NOMO-1 treated with dmso at 0.1 percent for 144 hours (cell line): Measurements from ENCODE around the gene SPECC1L.

Experiments used
- DNase-seq: peaks from one replicate; lab custom pipeline; 2025; ENCODE audit not compliant: unreplicated experiment; lab: John Stamatoyannopoulos, UW

The SPECC1L gene

GRCh38 chr22:24437091-24437490 is 166.5 kb downstream of the SPECC1L start:
- DNase-seq: no peak

GRCh38 chr22:24437741-24438328 is 167.2 kb downstream of the SPECC1L start:
- no peak for DNase-seq

DNA sequence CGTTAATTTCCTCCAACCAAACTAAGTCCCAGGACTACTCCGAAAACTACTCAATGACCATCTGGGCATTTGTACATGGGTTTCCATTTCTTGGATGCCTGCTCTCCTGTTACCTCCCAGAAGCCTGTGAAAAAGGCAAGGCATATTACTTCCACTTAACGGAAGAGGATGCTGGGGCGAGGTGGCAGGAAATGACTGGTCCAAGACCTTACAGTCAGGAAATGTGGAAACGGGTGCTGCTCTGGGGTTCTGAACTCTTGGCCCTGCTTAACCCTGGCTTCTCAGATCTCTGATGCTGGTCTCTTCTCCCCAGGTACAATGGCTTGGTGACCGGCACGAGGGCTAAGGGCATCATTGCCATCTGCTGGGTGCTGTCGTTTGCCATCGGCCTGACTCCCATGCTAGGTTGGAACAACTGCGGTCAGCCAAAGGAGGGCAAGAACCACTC is 169.7 kb downstream of the SPECC1L start:
- DNase-seq: no peak

DNA sequence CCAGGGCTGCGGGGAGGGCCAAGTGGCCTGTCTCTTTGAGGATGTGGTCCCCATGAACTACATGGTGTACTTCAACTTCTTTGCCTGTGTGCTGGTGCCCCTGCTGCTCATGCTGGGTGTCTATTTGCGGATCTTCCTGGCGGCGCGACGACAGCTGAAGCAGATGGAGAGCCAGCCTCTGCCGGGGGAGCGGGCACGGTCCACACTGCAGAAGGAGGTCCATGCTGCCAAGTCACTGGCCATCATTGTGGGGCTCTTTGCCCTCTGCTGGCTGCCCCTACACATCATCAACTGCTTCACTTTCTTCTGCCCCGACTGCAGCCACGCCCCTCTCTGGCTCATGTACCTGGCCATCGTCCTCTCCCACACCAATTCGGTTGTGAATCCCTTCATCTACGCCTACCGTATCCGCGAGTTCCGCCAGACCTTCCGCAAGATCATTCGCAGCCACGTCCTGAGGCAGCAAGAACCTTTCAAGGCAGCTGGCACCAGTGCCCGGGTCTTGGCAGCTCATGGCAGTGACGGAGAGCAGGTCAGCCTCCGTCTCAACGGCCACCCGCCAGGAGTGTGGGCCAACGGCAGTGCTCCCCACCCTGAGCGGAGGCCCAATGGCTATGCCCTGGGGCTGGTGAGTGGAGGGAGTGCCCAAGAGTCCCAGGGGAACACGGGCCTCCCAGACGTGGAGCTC is 170.2 kb downstream of the SPECC1L start:
- no peak for DNase-seq

DNA sequence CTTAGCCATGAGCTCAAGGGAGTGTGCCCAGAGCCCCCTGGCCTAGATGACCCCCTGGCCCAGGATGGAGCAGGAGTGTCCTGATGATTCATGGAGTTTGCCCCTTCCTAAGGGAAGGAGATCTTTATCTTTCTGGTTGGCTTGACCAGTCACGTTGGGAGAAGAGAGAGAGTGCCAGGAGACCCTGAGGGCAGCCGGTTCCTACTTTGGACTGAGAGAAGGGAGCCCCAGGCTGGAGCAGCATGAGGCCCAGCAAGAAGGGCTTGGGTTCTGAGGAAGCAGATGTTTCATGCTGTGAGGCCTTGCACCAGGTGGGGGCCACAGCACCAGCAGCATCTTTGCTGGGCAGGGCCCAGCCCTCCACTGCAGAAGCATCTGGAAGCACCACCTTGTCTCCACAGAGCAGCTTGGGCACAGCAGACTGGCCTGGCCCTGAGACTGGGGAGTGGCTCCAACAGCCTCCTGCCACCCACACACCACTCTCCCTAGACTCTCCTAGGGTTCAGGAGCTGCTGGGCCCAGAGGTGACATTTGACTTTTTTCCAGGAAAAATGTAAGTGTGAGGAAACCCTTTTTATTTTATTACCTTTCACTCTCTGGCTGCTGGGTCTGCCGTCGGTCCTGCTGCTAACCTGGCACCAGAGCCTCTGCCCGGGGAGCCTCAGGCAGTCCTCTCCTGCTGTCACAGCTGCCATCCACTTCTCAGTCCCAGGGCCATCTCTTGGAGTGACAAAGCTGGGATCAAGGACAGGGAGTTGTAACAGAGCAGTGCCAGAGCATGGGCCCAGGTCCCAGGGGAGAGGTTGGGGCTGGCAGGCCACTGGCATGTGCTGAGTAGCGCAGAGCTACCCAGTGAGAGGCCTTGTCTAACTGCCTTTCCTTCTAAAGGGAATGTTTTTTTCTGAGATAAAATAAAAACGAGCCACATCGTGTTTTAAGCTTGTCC is 171.0 kb downstream of the SPECC1L start:
- no peak for DNase-seq

DNA sequence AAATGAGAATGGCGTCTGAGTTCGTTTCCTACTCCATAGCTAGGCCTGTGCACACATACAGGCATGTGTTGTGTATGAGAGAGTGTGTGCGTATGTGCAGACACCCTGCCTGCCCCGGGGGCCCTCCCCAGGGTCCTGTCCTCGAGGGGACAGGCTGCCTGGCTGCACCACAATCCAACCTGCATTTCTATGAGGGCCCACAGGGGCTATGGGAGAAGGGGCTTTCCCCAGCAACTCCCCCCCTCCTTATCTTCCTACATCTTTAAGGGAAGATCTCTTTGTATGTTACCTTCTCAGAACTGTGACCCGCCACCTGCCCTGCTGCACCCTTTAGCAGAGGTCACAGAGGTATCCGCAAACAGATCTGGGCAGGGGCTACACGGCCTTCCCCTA is 171.7 kb downstream of the SPECC1L start:
- DNase-seq: no peak

DNA sequence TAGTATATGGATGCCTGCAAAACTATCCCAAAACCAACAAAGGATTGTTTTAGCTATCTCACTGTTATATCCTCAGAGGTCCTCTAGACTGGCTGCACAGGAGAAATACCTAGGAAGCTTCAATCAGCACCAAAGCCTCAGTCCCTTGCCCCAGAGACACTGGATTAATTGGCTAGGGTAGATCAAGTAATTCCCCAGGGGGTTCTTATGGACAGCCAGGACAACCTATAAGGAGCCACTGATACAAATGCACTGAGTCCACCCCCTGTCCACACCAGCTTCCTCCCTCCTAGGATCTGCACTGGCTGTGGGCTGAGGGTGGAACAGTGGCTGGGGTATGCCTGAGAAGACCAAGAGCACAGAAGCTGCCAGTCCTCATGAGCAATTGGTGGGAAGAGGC is 173.0 kb downstream of the SPECC1L start:
- DNase-seq: no peak

GRCh38 chr22:24444251-24444650 is 173.6 kb downstream of the SPECC1L start:
- no peak for DNase-seq

GRCh38 chr22:24444729-24445466 is 174.3 kb downstream of the SPECC1L start:
- no peak for DNase-seq

DNA sequence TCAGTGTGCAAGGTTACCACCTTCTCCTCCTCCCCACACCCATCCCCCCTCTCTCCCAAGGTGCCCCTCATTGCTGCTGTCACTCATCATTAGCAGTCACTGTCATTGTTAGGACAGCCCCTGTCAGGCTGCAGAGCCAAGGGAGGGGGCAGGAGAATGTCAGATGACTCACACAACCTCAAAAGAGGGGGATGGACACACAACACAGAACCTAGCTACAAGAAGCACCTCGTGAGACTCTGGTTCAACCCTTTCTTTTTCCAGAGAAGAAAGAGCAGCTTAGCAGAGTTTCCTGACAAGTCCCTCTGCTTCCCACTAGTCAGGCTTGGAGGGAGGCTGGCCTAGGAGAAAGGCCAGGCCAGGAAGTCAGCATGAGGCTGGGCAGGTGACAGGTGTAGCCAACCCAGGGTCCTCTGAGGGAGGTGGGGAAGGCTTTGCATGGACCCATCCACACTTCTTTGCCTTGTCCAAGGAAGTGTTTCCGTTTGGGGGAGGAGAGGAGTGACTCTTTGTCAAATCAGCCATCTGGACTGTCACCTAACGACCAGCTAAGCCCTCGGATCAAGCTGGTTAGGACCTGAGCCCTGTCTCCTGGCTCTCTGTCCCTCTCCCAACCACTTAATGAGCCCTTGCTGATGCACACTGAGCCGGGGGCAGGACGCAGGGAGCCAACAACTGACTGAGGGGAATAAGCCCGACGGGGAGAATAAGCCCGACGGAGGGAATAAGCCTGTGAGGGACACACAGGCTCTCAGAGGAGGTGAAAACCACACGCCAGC is 175.0 kb downstream of the SPECC1L start:
- DNase-seq: no peak

GRCh38 chr22:24446260-24446611 is 175.6 kb downstream of the SPECC1L start:
- no peak for DNase-seq

- DNase-seq: no peak
Observed at GRCh38 chr22:24450610-24451009, 180.0 kb downstream of the SPECC1L start.

DNA sequence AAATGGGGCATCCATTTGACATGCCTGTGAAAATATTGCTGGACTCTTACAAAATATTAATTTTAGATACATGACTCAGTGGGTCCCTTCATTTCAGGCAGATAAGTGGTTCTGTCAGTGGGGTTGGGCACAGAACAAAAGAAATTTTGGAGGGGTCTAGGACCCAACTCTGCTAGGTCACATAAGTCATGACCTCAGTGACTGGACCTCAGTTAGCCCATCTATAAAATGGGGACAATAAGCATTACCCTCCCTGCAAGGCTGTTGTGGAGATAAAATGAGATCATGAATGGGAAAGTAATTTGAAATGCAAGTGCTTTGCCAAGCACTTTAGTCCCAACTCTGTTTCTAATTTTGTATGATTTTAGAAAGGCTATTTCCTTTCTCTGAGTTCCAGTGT is 180.5 kb downstream of the SPECC1L start:
- DNase-seq: no peak

DNA sequence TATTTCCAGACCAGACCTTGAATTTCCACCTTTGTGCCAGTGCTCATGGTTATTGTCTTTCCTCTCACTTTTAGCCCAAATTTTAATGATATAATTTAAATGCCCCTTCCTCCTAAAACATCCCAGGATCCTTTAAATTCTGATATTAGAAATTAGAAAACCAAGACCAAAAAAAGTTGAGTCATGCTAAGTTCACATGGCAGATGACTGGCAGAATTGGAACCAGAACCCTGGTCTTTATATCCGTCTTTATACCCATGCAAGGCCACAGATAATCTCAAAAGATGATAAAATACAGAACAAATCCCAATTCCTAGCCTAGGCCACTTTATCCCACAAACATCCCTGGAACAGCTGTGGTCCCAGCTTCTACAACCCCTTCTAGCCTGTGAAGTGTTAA is 183.2 kb downstream of the SPECC1L start:
- DNase-seq: no peak

DNA sequence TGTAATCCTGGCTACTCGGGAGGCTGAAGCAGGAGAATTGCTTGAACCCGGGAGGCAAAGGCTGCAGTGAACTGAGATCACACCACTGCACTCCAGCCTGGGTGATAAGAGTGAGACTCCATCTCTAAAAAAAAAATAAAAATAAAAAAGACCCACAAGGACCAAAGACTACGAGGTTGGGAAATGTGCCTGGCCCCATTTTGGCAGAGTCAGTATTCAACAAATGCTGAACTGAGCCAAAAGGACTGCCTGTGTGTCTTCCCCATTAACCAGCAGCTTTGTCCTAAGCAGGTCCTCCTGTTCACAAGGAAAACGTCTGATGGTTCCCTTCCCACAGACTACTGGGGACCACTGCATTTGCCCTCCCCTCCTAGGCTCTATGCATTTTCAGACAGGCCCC is 184.4 kb downstream of the SPECC1L start:
- no peak for DNase-seq

- no peak for DNase-seq
Observed at GRCh38 chr22:24455751-24456426, 185.3 kb downstream of the SPECC1L start.

- DNase-seq: no peak
Observed at GRCh38 chr22:24457894-24458420, 187.3 kb downstream of the SPECC1L start.

DNA sequence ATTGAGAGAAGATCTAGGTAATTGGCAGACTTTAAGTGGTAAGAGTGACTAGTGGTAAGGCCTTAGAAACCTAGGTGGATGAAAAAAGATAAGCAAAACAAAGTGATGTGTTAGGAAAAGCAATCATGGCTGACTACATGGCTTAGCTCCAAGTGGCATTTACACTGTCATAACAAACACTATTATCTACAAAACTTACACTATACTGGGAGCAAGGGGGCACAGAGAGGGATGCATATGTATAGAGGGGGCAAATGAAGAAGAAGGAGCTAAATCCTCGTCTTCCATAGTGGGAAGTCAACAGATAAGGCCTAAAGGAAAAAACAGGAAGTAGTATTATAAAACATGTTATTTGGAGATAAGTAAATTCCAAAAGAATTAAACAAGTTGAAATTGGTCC is 189.3 kb downstream of the SPECC1L start:
- no peak for DNase-seq

- no peak for DNase-seq
Observed at GRCh38 chr22:24460418-24461089, 189.9 kb downstream of the SPECC1L start.
